Suprapubic skin (tissue), 4 donors: ENCODE measurements around the gene ACSL6.

ENCODE experiments used
- POLR2A ChIP-seq, 2 donors: fragments of 450-650 bp; IDR thresholded peaks; one replicate each; pipeline ENCODE4 v1.6.1; 2017; ENCODE audit warnings: antibody characterized with exemption in 2 of 2, mild to moderate bottlenecking in 2 of 2, moderate library complexity in 2 of 2
- POLR2AphosphoS5 ChIP-seq, 3 donors: sonication (generic); formaldehyde crosslinking; IDR thresholded peaks; one replicate each; pipeline ENCODE4 v1.6.1; 2017; ENCODE audit warnings: antibody characterized with exemption in 3 of 3
- TF ChIP-seq, protein P1 (sequence below), 2 donors: fragments of 200-600 bp in 1 of 2; fragments of 450-650 bp in 1 of 2; sonication (generic) in 1 of 2; IDR thresholded peaks; one replicate each; pipeline ENCODE4 v1.5.1; 2016 to 2019; ENCODE audit warnings: antibody characterized with exemption in 2 of 2, mild to moderate bottlenecking in 1 of 2, moderate library complexity in 1 of 2

DNA sequence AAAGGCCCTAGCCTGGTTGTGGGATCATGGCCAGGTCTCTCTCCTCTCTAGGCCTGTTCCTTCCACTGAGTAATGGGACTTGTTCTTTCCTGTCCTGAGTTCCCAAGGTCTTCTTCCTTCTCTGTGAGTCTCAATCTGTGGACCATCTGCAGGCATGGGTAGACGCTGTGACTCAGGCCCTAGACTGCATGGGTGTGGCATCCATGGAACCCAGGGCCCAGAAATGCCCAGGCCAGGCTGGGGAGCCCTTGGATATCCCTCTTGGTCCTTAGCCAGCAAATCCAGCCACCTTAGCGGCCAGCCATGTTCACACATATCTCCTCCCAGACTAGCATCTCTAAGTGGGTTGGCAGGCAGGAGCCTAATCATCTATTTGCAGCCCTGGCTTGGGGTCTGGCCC, 2.3 kb upstream of the ACSL6 start:
- TF ChIP-seq, protein P1, sequence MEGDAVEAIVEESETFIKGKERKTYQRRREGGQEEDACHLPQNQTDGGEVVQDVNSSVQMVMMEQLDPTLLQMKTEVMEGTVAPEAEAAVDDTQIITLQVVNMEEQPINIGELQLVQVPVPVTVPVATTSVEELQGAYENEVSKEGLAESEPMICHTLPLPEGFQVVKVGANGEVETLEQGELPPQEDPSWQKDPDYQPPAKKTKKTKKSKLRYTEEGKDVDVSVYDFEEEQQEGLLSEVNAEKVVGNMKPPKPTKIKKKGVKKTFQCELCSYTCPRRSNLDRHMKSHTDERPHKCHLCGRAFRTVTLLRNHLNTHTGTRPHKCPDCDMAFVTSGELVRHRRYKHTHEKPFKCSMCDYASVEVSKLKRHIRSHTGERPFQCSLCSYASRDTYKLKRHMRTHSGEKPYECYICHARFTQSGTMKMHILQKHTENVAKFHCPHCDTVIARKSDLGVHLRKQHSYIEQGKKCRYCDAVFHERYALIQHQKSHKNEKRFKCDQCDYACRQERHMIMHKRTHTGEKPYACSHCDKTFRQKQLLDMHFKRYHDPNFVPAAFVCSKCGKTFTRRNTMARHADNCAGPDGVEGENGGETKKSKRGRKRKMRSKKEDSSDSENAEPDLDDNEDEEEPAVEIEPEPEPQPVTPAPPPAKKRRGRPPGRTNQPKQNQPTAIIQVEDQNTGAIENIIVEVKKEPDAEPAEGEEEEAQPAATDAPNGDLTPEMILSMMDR (IDR thresholded peaks at IDR 0.05) = no peak
- TF ChIP-seq POLR2A (IDR thresholded peaks at IDR 0.05) (no peak), POLR2AphosphoS5 (IDR thresholded peaks at IDR 0.05) (no peak)
